SIG-M5 (cell line): ENCODE results near the gene SPEN.

ENCODE experiments used
- DNase-seq: peaks from one replicate; lab custom pipeline; 2025; lab: John Stamatoyannopoulos, UW

The SPEN gene

DNA sequence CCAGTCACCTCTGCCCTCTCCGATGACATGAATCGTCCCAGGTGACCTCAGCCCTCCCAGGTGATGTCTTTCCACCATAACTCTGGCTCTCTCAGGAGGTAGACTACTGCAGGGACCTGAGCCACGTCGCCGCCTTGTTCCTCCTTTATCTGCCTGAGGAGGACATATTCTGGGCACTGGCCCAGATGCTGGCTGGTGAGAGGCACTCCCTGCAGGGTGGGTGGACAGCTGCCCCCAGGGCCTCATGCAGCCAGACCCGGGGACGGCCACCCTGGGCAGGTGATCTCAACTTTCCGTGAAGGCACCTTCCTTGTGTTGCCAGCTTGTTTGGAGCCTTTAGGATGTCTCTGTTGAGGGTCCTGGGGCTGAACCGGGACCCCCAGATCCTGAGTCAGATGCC lies 142.3 kb downstream of the SPEN start:
- DNase-seq, result no peak
